GM18873 (cell line): Measurements from ENCODE around the gene HOXB8.

Experiments used
- ATAC-seq: cut with Tn5 transposase; IDR thresholded peaks from one replicate; pipeline ENCODE4 v1.9.1; 2021; ENCODE audit warnings: mild to moderate bottlenecking, moderate library complexity, moderate number of reproducible peaks; ENCODE audit not compliant: unreplicated experiment, low FRiP score

HOXB8 gene

GRCh38 chr17:48571024-48571818, 43.9 kb downstream of the HOXB8 start:
- ATAC-seq, result no peak

- no peak for ATAC-seq
These were observed 44.6 kb downstream of the HOXB8 start for GRCh38 chr17:48570325-48571023.

GRCh38 chr17:48569674-48570324, 45.3 kb downstream of the HOXB8 start:
- ATAC-seq, result no peak

DNA sequence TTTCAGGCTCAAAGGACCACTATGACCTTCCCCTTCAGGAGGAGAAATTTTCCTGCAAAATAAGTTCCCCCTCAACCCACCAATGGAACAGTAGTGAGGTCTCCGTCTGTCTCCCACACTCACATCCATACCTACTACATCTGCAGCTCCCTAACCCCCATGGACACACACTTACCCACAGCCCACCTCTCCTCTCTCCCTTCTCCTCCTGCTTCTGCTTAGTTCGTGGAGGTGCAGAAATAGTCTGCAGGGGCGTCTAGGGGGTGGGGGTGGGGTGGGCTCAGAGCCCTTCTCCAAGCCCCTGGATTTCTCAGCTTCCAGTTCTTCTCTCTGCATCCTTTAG, 45.9 kb downstream of the HOXB8 start:
- ATAC-seq, result no peak

GRCh38 chr17:48568499-48569239, 46.4 kb downstream of the HOXB8 start:
- no peak for ATAC-seq

DNA sequence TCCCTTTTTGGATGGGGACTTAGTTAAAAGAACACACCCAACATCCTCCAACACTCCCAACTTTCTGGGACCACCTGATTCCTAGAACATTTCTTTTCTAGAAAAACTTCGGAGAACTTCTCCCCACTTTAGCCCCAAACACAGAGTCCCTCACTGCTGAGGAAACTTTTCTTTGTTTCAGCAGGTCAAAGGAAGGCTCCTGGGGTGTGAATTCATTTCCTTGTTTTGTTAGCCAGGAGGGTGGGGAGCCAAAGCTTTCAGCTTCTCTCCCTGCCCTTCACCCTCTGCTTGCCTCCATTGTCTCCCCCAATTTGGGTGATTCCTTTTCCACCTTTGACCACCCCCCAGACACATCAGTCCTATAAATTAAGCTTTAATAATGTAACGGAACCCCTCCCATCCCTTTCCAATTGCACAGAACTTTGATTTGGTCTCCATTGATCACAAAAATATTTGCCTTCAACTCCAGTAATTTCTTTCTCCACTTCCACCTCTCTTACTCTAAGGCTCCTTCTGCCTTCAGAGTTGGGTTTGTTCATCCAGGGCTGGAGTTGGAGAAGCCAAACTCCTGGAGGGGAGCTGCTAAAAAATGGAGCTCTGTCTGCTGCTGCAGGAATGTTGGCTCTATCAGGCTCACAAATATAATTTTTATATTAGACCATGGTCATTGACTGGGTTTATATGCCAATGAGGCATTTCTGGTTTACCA, 47.3 kb downstream of the HOXB8 start:
- ATAC-seq, result no peak

GRCh38 chr17:48567209-48567608, 47.9 kb downstream of the HOXB8 start:
- no peak for ATAC-seq

DNA sequence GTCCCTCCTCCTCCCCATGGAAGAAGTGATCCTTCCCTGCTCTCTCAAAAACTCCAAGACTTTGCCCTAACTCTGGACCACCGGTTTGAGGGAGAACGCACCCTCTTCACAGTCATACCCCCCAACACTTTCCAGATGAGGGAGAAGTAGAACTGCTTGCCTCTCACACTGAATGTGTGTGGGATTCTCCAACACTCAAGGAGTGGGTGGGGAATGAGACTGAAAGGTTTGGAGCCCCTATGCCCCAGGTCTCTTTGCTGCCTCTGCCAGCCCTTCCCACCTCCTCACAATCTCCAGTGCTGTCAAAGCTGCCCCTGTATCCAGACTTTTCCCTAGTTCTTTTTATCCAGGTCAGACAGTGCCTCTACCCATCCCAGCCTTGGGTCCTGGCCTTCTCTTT, 48.4 kb downstream of the HOXB8 start:
- ATAC-seq, result no peak

DNA sequence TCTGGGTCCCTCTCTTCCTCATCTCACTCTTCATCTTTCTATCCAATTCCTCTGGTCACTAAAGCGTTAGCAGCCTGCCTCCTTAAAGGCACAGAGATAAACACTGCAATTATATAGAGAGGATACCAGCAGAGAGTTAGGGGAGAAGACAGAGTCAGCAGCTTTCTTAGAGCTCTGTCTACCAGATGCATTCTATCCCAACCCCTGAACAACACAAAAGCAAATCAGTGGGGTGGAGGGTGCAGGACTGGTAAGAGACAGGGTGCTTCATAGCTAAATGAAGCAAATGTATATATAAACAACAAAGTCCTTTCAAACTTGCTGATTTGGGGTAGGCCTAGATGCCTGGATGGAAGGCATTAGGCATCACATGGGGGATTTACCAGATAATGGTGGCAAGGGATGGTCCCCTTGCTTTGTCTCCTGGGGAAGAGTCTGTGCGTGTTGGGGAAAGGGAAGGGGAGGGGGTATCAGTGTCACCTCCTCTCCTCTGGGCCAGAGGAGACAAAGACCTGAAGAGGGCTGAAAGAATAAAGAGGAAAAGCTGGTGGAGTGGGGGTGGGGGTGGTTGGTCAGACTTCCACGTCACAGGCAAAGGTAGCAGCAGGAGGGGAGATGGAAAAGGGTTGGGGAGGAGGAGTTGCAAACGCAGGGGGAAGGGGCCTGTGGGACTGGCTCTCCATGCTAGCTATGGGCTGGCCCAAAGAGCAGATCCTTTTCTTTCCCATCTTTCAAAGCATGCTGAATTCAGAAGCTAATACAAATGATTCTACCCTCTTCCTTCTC, 49.0 kb downstream of the HOXB8 start:
- ATAC-seq, result no peak

DNA sequence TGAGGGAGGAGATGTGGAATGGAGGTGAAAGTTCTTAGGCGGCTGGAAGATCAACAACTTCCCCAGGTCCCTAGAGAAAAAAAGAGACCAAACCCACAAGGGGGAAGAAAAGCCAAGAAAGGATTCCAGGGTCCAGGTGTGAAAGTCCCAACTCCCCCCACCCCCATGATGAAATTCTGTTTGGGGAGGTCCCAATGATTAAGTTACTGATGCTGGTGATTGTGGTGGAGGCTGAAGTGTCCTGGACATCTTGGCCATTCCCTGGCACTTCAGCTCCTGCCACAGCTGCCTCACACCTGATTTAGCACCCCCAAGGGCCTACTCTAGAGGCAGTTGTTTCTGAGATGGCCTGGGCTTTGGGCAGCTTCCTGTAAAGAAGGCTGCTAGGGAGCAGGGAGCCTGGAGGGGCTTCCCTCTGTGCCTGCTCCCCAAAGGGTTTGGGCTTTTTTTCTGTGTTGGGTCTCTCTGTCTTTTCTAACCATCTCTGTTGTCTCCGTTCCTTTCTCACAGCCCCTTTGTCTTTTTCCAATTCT, 50.0 kb downstream of the HOXB8 start:
- ATAC-seq, result no peak

DNA sequence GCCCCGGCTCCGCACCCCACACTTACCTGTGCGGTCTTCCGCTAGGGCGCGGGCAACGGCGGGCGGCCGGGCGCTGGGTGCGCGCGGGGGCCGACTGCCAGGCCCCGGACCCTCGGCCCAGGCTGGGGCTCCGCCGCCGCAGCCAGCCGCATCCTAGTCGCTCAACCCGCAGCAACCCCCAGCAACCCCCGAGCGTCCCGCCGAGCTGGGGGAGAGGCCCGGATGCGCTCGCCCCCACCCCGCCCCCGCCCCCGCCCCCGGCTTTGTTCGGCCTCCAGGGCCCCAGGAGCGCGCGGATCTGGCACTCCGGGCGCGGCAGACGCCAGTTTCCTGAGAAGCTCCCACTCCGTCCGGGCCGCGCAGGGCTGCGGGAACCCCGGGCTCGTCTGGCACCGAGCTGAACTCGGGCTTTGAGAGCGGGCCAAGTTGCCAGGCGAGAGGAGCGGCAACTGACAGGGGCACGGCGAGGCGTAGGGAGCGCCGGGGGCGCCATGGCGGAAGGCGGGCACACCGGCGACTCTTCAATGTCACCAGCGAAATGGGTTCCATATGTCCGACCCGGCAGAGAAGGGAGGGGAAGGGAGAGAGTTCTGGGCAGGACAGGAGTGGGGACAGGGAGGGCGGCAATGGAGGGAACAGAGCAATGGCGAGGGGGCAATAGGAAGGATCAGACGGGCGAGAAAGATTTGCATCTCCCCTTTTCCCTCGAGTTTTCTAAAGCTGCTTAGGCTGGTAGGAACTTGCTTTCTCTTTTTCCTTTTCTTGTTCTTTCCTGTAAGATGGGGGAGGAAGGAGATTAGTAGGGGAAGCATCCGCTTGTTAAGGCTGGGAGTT, 50.7 kb downstream of the HOXB8 start:
- ATAC-seq, result no peak

GRCh38 chr17:48563867-48564187, 51.3 kb downstream of the HOXB8 start:
- ATAC-seq, result no peak

- ATAC-seq, result no peak
These were observed 51.7 kb downstream of the HOXB8 start for GRCh38 chr17:48563385-48563838.

DNA sequence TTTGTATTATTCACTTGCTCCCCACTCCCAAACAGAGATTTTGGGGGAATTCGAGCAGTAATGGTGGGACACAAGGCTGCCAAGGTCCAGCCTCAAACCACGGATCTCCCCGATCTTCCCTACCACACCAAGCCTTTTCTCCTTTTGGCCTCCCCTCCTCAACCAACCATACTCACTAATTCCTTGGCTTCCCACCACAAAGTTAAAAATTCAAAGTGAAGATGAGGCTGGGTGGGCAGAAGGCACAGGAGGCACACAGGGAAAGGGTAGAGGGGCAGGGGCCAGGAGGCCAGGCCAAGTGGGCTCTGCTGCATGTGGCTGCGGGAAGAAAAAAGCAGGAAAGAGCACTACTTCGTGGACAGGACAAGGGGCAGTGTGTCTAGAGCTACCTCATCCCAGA, 52.2 kb downstream of the HOXB8 start:
- no peak for ATAC-seq
